ENCODE measurements around the gene GRIN3B. TPM values are rescaled to one million over a fixed set of nuclear protein-coding genes. Genes with fewer than 3 reads are reported as not detected.

The GRIN3B gene
- total and polyA plus RNA-seq, 2 of the 8 experiments (the other 6 are each of a cell fraction or from before 2014, with no cell fraction given), result 0.45 to 1.0 TPM

DNA sequence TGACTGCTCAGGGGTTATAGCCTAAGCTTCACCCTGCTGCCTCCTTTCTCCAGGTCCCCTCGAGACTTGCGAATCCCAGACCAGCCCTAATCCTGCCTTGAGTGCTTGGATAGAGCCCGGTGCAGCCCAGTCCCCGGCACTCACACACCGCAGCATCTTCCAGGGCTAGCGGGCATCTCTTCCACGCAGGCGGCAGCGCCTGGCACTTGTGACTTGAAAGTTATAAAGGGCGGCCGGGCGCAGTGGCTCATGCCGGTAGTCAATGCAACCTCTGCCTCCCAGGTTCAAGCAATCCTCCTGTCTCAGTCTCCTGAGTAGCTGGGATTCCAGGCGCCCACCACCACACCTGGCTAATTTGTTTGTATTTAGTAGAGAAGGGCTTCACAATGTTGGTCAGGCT lies 14.1 kb upstream of the GRIN3B start:
- Histone ChIP-seq H2BK5ac (ENCODE audit: low read depth, low read length) (no peak overlapping the region), H4K20me1 (replicated peaks in 1 of 2; ENCODE audit: control insufficient read depth in 1 of 2, insufficient read depth in 2 of 2, low read length in 2 of 2) (peaks cover 3 to 9% of the 10 kb centered on the region in 2 experiments), H4K91ac (replicated peaks; ENCODE audit: insufficient read length, low read length) (no peak overlapping the region), H4K8ac (ENCODE audit: extremely low read depth, insufficient read depth, low read length) (no peak overlapping the region; the same call in 1 of the 2 replicates), H3K14ac (ENCODE audit: insufficient read length) (no peak overlapping the region), H3K27ac (ENCODE audit: low read depth, low read length) (no peak overlapping the region), H2BK20ac (ENCODE audit: low read length) (no peak overlapping the region), H3K9ac (replicated peaks in 1 of 4; ENCODE audit: extremely low read depth in 1 of 4, low read depth in 3 of 4, low read length in 3 of 4) (no peak overlapping the region), H2BK120ac (replicated peaks; ENCODE audit: low read depth, low read length) (no peak overlapping the region), H3K4me1 (replicated peaks in 1 of 4; ENCODE audit: control insufficient read depth in 3 of 4, insufficient read depth in 4 of 4, low read length in 3 of 4) (peaks cover 0 to 4% (median under 1%) of the 10 kb centered on the region in 4 experiments; a peak in 4 of 7 replicates), H2AFZ (ENCODE audit: low read length) (no peak overlapping the region), H3K79me1 (ENCODE audit: low read depth, low read length) (peaks cover 5% of the 10 kb centered on the region), H2AK5ac (ENCODE audit: low read depth, low read length) (no peak overlapping the region), H3K4me3 (ENCODE audit: extremely low read depth in 1 of 4, insufficient read depth in 2 of 4, low read depth in 3 of 4, low read length in 4 of 4) (no peak overlapping the region), H3K4me2 (ENCODE audit: insufficient read depth in 1 of 2, low read depth in 2 of 2, low read length in 2 of 2) (no peak overlapping the region), H3K23me2 (ENCODE audit: low read depth, low read length) (peaks cover 4% of the 10 kb centered on the region; the same call in 1 of the 2 replicates), H3K18ac (ENCODE audit: extremely low read depth, low read length) (no peak overlapping the region), H3K4ac (replicated peaks; ENCODE audit: insufficient read length, low read depth, low read length) (no peak overlapping the region), H3K56ac (replicated peaks; ENCODE audit: insufficient read length, low read depth, low read length) (no peak overlapping the region), H4K5ac (ENCODE audit: insufficient read length, low read depth, low read length) (no peak overlapping the region), H3K27me3 (replicated peaks in 1 of 4; ENCODE audit: control insufficient read depth in 3 of 4, extremely low read depth in 1 of 4, insufficient read depth in 3 of 4, low read length in 3 of 4) (no peaks in the 10 kb centered on the region), H3K36me3 (ENCODE audit: control insufficient read depth in 2 of 4, insufficient read depth in 4 of 4, low read length in 3 of 4) (peaks cover 7 to 21% (median 20%) of the 10 kb centered on the region in 4 experiments; a peak in 6 of 8 replicates), H3K23ac (ENCODE audit: insufficient read length) (no peak overlapping the region), H3K79me2 (ENCODE audit: control insufficient read depth in 1 of 2, insufficient read depth in 2 of 2, low read length in 2 of 2) (peaks cover 0 to 17% of the 10 kb centered on the region in 2 experiments; a peak in 2 of 4 replicates), H2BK12ac (ENCODE audit: low read depth, low read length) (no peak overlapping the region), H3K9me3 (ENCODE audit: insufficient read depth in 2 of 2, low read depth in 1 of 2, low read length in 1 of 2) (no peaks in the 10 kb centered on the region), H2BK15ac (ENCODE audit: low read length) (no peak overlapping the region)
- 93% methylated on average over 14 of the region's 14 CpGs; no CpG with 5 or more reads in 1 of the 2 experiments for WGBS, 2 experiments (ENCODE audit: extremely low coverage in 1 of 2, insufficient coverage in 1 of 2, insufficient read length in 1 of 2, insufficient replicate concordance in 2 of 2, low coverage in 1 of 2, low lambda C conversion rate in 2 of 2, missing lambda C conversion rate in 1 of 2)
- TF ChIP-seq KDM5A (IDR thresholded peaks at IDR 0.05; ENCODE audit: low read length) (no peak), SP2 (IDR thresholded peaks at IDR 0.05; ENCODE audit: low read length) (no peak), ATF2 (IDR thresholded peaks at IDR 0.05; ENCODE audit: low read length) (no peak), CBX8 (IDR thresholded peaks at IDR 0.05; ENCODE audit: borderline replicate concordance, low read depth, low read length) (no peak)
- no peak for DNase-seq (ENCODE audit: low read depth in 1 of 2, low spot score in 2 of 2)
- FAIRE-seq, result no peak
- ChIA-PET CTCF (ENCODE audit: partially characterized antibody) (interaction anchor here (1.2 to 1.5 kb wide), 3 partner anchors 10 to 70 kb away, joined by 4 to 5 read pairs (median 4); no protein-coding TSS in a partner anchor), POLR2A (ENCODE audit: partially characterized antibody) (interaction anchor here (0.6 to 4.8 kb wide), 3 partner anchors 10 to 296 kb away, joined by 3 to 33 read pairs (median 3); no protein-coding TSS in a partner anchor)

All from H1 (cell line).